Raji (cell line): ENCODE results near the gene KLHL3.

Source experiments
- POLR2A ChIP-seq: IDR thresholded peaks from 2 replicates; pipeline ENCODE4 v1.6.1; 2011; ENCODE audit warnings: low read depth, low read length, control low read depth; ENCODE audit not compliant: insufficient read depth

Gene KLHL3

DNA sequence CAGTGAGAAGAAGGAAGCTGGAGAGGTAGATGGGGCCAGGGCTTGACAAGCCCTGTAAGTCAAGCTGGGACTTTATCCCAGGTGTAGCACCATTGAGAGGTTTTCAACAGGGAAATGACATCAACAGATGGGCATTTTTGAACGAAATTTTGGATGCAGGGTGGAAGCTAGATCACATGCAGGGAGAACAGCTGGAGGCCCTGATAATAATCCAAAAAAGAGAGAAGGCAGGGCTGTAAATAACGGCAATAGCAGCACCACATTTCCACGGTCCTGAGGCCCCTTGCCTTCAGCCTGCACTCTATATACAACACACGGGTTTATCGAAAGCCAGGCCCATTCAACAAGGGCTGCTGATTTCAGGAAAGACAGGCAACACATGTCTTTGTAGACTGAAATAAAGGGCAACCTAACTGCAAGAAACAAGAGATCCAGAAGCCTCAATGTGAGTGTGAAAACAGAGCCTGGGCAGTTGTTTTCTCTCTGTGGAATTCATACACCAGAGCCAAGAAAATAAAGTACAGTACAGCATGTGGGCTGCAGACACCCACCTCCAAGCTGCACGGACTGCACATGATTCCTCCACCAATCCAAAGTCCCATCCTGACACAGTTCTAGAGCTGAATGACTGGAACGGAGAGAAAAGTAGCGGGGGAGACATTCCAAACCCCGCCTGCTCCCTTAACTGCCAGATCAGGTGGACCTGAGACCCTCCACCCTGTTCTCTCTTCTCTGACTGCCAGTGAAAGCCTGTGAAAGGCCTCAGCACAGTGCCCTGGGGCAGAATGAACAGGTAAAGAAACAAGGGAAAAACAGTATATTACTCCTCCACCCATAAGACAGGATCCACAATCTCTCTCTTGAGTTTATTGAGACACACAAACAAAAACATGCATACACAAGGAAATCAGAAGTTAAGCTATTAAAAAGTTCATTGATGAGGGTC is 36.3 kb downstream of the KLHL3 start:
- TF ChIP-seq POLR2A: no peak

DNA sequence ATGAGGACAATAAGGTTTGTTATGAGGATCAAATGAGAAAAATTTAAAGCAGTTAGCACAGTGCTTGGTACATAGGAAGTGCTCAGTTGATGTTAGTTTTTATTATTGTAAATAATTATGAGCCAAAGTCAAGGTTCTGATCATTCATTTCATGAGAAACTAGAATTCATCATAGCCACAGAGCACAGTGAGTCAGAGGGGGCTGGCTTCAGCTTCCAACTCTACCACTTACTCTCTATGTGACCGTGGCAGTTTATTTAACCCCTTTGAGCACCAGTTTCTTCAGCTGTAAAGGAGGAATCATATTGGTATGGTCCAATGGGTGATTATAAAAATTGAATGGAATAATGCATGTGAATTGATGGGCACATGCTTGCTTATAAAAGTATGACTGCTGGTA is 39.4 kb downstream of the KLHL3 start:
- no peak for TF ChIP-seq POLR2A

DNA sequence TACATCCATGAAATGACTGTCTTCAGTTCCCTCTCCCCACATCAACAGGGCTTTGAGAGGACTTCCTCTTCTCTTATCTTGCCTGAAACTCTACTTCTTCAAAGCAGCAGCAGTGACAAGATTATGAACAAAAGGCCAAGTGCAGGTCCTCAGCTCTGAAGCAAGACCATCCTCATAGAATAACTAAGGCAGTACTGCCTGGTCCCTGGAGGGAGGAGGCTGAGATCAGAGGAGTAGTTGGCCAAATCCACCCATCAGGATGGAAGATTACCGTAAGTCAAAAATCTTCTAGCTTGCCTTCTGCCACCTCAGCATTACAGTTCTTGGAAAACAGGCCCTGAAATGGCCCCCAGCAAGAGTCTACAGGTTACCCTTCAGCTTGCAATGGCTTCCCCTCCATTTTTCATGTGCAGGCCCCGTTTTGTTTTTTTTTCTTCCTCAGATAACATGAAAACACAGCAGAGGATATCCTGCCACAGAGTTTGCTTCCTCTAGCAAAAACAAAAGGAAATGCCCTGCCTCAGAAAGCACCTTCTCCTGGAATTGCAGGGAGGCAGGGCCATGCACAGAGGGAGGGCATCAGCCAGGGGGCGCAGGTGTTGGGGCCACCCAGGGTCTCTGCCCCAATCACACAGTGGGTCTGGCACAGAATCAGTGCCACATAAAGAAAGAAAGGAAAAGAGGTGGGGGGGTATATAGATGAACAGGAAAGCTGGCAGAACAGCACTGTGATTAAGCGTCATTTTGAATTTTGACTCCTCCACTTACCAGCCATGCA is 40.0 kb downstream of the KLHL3 start:
- no peak for TF ChIP-seq POLR2A

DNA sequence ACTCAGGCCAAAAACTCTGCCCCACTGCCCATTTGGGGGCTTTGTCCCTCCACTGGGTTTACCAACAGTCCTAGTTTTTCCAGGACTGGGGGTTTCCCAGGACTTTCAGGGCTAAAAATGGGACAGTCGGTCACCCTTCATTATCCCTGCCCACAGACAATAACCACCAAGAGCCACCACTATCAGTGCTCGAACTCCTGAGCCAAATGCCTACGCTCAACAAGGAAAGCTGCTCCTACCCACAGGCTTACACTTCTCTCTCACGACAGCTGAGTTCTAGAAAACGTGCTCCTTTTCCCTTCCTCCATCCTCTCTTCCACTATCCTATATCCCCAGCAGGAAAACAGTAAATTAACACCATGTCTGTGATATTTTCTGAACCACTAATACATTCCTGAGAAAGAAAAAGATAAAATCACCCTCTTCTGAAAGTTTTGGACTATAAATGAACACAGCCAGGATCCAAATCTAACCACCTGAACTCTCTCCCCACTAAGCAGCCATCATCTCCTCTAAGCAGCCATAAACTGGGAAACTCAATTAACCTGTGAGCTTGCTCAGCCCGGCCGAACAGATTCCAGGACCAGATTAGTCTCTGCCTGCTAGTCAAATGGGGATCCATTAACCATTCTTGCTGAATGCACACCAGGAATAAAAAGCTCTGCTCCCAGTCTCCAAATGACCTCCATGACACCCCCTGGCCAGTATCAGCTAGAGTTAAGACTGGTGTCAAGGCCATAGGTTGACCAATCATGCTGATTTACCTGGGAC is 41.8 kb downstream of the KLHL3 start:
- no peak for TF ChIP-seq POLR2A

DNA sequence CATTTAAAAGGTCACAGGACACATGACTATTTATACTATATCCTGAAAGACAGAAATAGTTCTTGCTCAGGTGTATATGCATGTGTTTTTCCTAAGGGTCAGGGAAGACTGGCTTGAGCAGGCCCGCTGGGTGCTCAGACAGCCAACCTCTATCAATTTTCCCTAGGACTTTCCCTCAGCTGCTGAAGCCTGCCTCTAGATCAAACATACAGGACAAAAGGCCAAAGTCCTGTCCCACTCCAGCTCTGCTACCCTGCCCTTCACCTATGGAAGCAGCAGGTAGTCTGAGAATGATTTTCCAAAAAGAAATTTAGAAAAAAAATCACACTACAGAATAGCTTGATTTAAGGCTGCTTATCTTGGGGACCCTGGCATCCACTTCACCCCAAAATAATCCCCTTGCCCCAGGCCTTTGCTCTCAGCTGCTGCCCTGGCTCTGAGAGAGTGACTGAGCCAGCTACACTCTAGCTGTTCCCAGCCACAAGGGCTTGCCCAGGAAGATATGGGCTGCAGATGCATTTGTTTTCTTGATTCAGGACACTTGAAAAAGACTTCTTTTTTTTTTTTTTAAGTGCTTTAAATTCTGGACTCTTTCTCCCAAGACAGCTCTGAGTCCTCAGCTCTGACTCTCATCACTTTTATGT is 42.5 kb downstream of the KLHL3 start:
- no peak for TF ChIP-seq POLR2A

DNA sequence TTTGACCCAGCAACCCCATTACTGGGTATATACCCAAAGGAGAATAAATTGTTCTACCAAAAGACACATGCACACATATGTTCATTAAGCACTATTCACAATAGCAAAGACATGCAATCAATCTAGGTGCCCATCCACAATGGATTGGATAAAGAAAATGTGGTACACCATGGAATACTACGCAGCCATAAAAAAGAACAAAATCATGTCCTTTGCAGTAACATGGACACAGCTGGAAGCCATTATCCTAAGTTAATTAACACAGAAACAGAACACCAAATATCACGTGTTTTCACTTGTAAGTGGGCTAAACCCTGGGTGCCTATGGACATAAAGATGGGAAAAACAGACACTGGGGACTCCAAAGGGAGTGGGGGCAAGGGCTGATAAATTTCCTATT is 46.6 kb downstream of the KLHL3 start:
- TF ChIP-seq POLR2A: no peak

DNA sequence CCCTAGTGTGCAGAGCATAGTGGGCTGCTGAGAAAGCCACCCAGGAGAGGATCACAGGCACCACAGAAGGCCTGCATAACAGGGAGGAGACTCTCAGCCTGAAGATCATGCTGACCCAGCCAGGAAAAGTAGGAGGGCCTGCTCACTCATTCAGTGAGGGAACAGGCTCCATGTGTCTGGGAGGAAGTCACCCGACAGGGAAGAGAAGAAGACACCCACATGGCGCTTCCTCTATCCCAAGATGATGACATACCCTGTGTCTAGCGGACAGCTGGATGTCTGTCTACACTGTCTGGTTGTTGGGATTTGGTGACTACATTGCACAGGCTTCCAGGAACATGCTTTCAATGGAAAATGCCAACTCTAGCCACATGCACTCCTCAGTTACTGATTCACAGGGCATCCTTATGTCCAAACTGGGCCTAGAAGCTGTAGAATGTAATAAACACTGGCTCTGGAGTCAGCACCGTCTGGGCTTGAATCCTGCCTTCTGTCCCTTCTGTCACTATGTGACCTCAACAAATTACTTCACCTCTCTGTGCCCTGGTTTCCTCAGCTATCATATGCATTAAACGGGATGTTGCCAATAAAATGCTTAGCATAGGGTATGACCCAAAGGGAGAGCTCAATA is 47.6 kb downstream of the KLHL3 start:
- TF ChIP-seq POLR2A: no peak

DNA sequence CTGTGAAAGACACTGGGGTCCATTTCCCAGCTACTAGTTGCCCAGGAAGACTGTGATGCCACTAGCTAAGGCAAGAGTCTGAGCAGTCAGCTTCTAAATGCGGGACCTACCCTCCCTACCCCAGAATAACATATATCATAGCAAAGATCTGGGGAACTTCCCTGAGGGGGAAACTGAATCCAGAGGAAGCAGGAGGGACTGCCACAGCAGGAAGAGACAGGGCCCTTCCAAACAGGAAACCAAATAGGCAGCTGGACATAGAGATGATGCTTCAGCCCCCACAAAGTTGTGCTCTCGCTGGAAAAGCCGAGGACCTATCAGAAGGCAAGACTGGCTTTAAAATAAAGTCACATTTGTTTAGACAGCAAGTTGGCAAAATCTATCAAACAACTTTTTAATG is 51.1 kb downstream of the KLHL3 start:
- no peak for TF ChIP-seq POLR2A

DNA sequence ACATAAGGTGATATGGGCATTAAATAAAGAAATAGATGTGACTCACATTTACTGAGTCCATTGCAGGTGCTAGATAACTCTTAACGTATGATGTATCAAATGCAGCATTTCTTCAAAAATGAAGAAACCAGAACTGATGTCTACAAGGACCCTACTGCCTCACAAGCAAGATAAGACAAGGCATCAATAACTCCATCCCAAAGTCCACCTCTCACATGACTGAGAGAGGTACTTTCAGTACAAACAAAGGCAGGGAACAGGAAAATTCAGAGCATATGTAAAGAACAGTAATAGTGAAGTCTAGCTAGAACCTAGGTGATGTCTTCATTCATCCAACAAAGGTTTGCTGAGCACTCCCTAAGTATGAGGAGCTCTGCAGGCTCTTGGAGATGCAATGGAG is 54.7 kb downstream of the KLHL3 start:
- no peak for TF ChIP-seq POLR2A

DNA sequence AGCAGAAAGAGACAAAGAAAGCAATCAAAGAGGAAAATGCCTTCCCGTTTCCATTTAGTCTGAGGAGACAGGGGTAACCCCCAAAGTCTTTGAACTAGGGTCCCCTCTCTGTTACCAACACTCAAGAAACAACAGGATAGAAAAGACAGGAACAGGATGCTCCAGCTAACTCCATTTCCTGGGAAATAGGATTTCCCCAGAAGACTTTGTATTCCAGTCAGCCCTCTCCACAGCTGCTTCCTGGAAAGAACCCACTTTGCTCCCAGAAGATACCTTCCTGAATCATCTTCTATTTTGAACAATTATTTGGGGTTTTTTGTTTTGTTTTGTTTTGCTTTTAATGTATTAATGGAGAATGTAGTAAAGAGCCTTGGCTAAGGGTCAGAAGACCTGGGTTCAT is 56.0 kb downstream of the KLHL3 start:
- TF ChIP-seq POLR2A: no peak

DNA sequence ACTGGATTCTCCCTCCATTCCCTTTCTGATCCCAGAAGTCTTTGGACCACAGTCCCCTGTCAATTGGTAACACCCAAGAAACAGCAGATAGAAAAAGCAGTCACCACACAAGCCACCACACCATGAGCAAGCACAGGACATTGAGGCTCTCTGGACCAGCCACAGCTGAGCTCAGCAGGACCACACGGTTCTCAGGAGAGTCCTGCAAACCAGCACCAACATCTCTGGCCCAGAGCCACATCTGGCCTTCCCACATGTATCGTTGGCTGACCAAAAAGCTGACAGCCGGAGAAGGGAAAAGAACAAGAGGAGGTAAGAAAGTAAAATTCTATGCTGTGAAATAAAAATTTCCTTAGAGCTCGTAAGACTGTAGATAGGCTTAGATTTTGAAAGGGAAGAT is 56.7 kb downstream of the KLHL3 start:
- TF ChIP-seq POLR2A: no peak

DNA sequence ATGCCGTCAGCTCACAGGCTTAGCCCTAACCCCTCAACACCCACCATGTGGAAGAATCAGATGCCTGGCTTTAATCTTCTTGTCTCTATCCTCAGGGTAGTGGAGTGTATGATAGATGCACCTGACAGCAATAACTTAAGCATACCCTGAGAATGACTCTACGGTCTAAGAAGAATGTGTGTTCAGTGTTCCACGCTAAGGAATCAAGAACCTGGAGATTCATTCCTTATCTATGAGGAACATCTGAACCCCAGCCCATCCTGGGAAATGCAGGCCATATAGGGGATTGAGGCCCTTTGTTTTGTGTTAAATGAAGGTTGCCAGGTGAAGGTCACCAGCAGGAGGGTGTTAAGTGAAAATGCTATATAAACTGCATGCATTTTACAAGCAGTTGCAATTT is 63.0 kb downstream of the KLHL3 start:
- TF ChIP-seq POLR2A: no peak

DNA sequence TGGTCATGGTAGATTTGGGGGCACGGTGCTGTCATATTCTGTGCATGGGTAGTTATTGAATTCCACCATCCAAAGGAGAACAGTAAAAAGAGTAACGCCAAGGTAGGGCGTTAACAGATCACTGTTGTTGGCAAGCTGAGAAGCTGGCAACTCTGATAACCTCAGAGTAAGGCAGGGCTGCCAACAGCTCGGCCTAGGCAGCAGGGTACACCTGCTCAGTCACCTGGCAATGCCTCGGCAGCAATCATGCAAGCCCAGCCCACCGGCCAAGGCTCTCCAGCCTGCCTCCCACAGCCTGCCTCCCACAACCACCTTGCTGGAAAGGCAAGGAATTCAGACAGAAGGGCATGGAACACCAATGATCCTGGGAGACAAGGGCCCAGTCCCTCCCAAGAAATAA is 63.9 kb downstream of the KLHL3 start:
- no peak for TF ChIP-seq POLR2A

DNA sequence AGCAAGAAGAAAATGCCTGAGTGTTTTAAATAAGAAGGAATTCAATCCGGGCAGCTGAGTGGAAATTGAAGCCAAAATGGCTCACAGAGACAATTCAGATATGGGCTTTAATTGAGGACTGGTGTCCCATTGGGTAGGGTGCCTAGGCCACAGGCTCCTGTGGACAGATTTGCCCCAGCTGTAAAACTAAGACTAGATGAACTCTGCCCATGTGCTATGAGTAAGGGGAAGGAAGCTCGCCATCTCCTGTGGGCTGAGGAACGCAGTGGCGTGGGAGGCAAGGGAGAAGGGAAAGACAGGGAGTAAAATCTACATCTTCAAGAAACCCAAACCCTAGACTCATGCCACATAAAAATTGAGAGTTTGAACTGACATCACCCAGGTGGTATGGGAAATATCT is 66.1 kb downstream of the KLHL3 start:
- no peak for TF ChIP-seq POLR2A
